Panc1 (cell line): Measurements from ENCODE around the gene RASL10A. TPM values are rescaled to one million over a fixed set of nuclear protein-coding genes. Genes with fewer than 3 reads are reported as not detected.

Experiments used
- ATAC-seq: fragments of 200-7000 bp; cut with Tn5 transposase; 2 replicates; pipeline ENCODE4 v1.9.1; 2020; ENCODE audit warnings: mild to moderate bottlenecking, moderate library complexity
- BruUV-seq: library from RNA; stranded (reverse); fragments of 400-500 nt; replicated peaks from 2 replicates; lab custom pipeline; 2021; lab: Mats Ljungman, UMichigan
- CTCF ChIA-PET: fragments of 300-600 bp; sonication (Branson Sonifier 250); formaldehyde crosslinking; loops from one replicate; lab custom pipeline; 2022; ENCODE audit warnings: antibody characterized with exemption; lab: Charles Lee
- POLR2A ChIA-PET: fragments of 300-600 bp; sonication (Branson Sonifier 250); formaldehyde crosslinking; loops from one replicate; lab custom pipeline; 2022; ENCODE audit warnings: antibody characterized with exemption; lab: Charles Lee
- DNase-seq: peaks from one replicate; pipeline ENCODE4 v3.0.0-alpha.2; 2010; ENCODE audit warnings: low read depth, low spot score
- H3K27ac ChIP-seq: 2 replicates; pipeline ENCODE4 v1.5.1; 2011; ENCODE audit warnings: mild to moderate bottlenecking, low read length, inconsistent platforms
- H3K27me3 ChIP-seq: fragments of 200-500 bp; sonication (Bioruptor generic); 2 replicates; pipeline ENCODE4 v1.6.0; 2014; ENCODE audit warnings: low read length, inconsistent platforms; ENCODE audit not compliant: control insufficient read depth, insufficient read depth
- H3K36me3 ChIP-seq: fragments of 200-500 bp; sonication (Bioruptor generic); 2 replicates; pipeline ENCODE4 v1.5.1; 2014; ENCODE audit warnings: inconsistent platforms, mild to moderate bottlenecking, low read length, moderate library complexity; ENCODE audit not compliant: control insufficient read depth, insufficient read depth
- H3K4me1 ChIP-seq: 2 replicates; pipeline ENCODE4 v1.5.1; 2011; ENCODE audit warnings: inconsistent platforms, mild to moderate bottlenecking, low read length, moderate library complexity; ENCODE audit not compliant: control insufficient read depth, insufficient read depth
- H3K4me3 ChIP-seq, 2 experiments: 2 replicates each; pipeline ENCODE4 v1.5.1; 2011 to 2012; ENCODE audit warnings: low read depth in 2 of 2, low read length in 2 of 2, mild to moderate bottlenecking in 2 of 2, inconsistent platforms in 1 of 2, moderate library complexity in 1 of 2
- H3K9me3 ChIP-seq: fragments of 200-500 bp; sonication (Bioruptor generic); 2 replicates; pipeline ENCODE4 v1.5.1; 2014; ENCODE audit warnings: low read depth, mild to moderate bottlenecking, inconsistent platforms, low read length, moderate library complexity; ENCODE audit not compliant: control insufficient read depth, insufficient read depth
- CTCF ChIP-seq: fragments of 450-650 bp; IDR thresholded peaks from 2 replicates; pipeline ENCODE4 v1.5.1; 2017; ENCODE audit warnings: mild to moderate bottlenecking
- POLR2AphosphoS5 ChIP-seq: IDR thresholded peaks from 2 replicates; pipeline ENCODE4 v1.6.1; 2012; ENCODE audit warnings: mild to moderate bottlenecking, low read depth, low read length, moderate library complexity
- REST ChIP-seq, 2 experiments: IDR thresholded peaks; 2 replicates each; pipeline ENCODE4 v1.6.1; 2011 to 2012; ENCODE audit warnings: low read depth in 2 of 2, control low read depth in 1 of 2, low read length in 1 of 2, mild to moderate bottlenecking in 1 of 2, moderate library complexity in 1 of 2; ENCODE audit not compliant: insufficient read depth in 1 of 2
- SIN3A ChIP-seq: IDR thresholded peaks from 2 replicates; pipeline ENCODE4 v1.6.1; 2012; ENCODE audit warnings: low read depth, mild to moderate bottlenecking, low read length, moderate library complexity, borderline replicate concordance; ENCODE audit not compliant: insufficient read depth
- TCF7L2 ChIP-seq: IDR thresholded peaks from 2 replicates; pipeline ENCODE4 v1.6.1; 2011; ENCODE audit warnings: mild to moderate bottlenecking, low read depth, low read length, inconsistent platforms
- in situ Hi-C: cut with HindIII; loops from 2 replicates; pipeline ENCODE4 v1.10.0; 2016; ENCODE audit warnings: low sequenced_read_pairs, low pct_unique_long_range_greater_than_20kb
- intact Hi-C: fragments of 100-400 bp; cut with micrococcal nuclease; formaldehyde crosslinking; loops from one replicate; pipeline ENCODE4 v1.10.0; 2022; ENCODE audit not compliant: unreplicated experiment
- total RNA-seq: library from RNA; stranded (reverse); gene quantifications from one replicate; pipeline ENCODE4 v1.2.1, GENCODE V29; 2021; ENCODE audit not compliant: unreplicated experiment

RASL10A gene
- total RNA-seq, 1 experiment from 2014 or later, result 2.6 TPM

- ChIA-PET POLR2A (no interaction called here), CTCF (no interaction called here)
- H3K9me3 ChIP-seq, result no peaks in the 10 kb centered on the region
- BruUV-seq, result no TSS peak
- H3K4me1 ChIP-seq, result no peaks in the 10 kb centered on the region
- DNase-seq (no peak), ATAC-seq (no peak)
- no peak overlapping the region for H3K27ac ChIP-seq
- in situ Hi-C loops (no loop called here), intact Hi-C loops (no loop called here)
- no peaks in the 10 kb centered on the region for H3K36me3 ChIP-seq
- TF ChIP-seq SIN3A (no peak), POLR2AphosphoS5 (no peak), TCF7L2 (no peak), REST (IDR thresholded peaks at IDR 0.05; ENCODE audit: insufficient read depth in 1 of 2, low read depth in 2 of 2, low read length in 1 of 2) (no peak), CTCF (no peak)
- no peaks in the 10 kb centered on the region for H3K27me3 ChIP-seq
- no peak overlapping the region for H3K4me3 ChIP-seq
Measured at GRCh38 chr22:29336751-29337490, 21.4 kb upstream of the RASL10A start.

GRCh38 chr22:29335656-29336055, 20.2 kb upstream of the RASL10A start:
- Histone ChIP-seq H3K4me1 (no peaks in the 10 kb centered on the region), H3K9me3 (no peaks in the 10 kb centered on the region), H3K4me3 (no peak overlapping the region), H3K36me3 (no peaks in the 10 kb centered on the region), H3K27ac (no peak overlapping the region), H3K27me3 (no peaks in the 10 kb centered on the region)
- no peak for DNase-seq
- CTCF ChIA-PET, result no interaction called here
- no peak for ATAC-seq
- POLR2A ChIA-PET, result no interaction called here
- in situ Hi-C loops (no loop called here), intact Hi-C loops (no loop called here)
- no TSS peak for BruUV-seq
- TF ChIP-seq POLR2AphosphoS5 (no peak), REST (IDR thresholded peaks at IDR 0.05; ENCODE audit: insufficient read depth in 1 of 2, low read depth in 2 of 2, low read length in 1 of 2) (no peak), TCF7L2 (no peak)
